GM03348 (cell line): Measurements from ENCODE around the gene ZFC3H1.

Source experiments
- DNase-seq: peaks from one replicate; pipeline ENCODE4 v3.0.0; 2012; ENCODE audit warnings: low spot score

Gene ZFC3H1

GRCh38 chr12:71671816-71672215 lies 8.2 kb upstream of the ZFC3H1 start:
- no peak for DNase-seq

- no peak for DNase-seq
Measured at GRCh38 chr12:71671311-71671710, 7.7 kb upstream of the ZFC3H1 start.

GRCh38 chr12:71666259-71666658 lies 2.6 kb upstream of the ZFC3H1 start:
- DNase-seq = no peak

GRCh38 chr12:71665090-71665463 lies 1.4 kb upstream of the ZFC3H1 start:
- no peak for DNase-seq

- peak; percentile 5 for DNase-seq
Measured at GRCh38 chr12:71664411-71665089, 902 bp upstream of the ZFC3H1 start.

GRCh38 chr12:71662849-71663560 lies 643 bp downstream of the ZFC3H1 start:
- DNase-seq = peak; percentile 53

GRCh38 chr12:71661977-71662530 lies 1.6 kb downstream of the ZFC3H1 start:
- peak; percentile 57 for DNase-seq

GRCh38 chr12:71656740-71657139 lies 6.9 kb downstream of the ZFC3H1 start:
- DNase-seq = no peak

GRCh38 chr12:71655907-71656306 lies 7.7 kb downstream of the ZFC3H1 start:
- no peak for DNase-seq

GRCh38 chr12:71655495-71655894 lies 8.2 kb downstream of the ZFC3H1 start:
- DNase-seq = no peak

- no peak for DNase-seq
Measured at GRCh38 chr12:71654200-71654599, 9.4 kb downstream of the ZFC3H1 start.

GRCh38 chr12:71653137-71653536 lies 10.5 kb downstream of the ZFC3H1 start:
- no peak for DNase-seq

- peak; percentile 20 for DNase-seq
Measured at GRCh38 chr12:71652656-71653055, 11.0 kb downstream of the ZFC3H1 start.

GRCh38 chr12:71649401-71649800 lies 14.2 kb downstream of the ZFC3H1 start:
- DNase-seq = no peak

GRCh38 chr12:71648537-71648936 lies 15.1 kb downstream of the ZFC3H1 start:
- DNase-seq = no peak

- DNase-seq = no peak
Measured at GRCh38 chr12:71646512-71646911, 17.1 kb downstream of the ZFC3H1 start.

GRCh38 chr12:71645268-71645667 lies 18.4 kb downstream of the ZFC3H1 start:
- no peak for DNase-seq

- no peak for DNase-seq
Measured at GRCh38 chr12:71642264-71642663, 21.4 kb downstream of the ZFC3H1 start.

- DNase-seq = no peak
Measured at GRCh38 chr12:71641390-71641789, 22.3 kb downstream of the ZFC3H1 start.

GRCh38 chr12:71640316-71640715 lies 23.3 kb downstream of the ZFC3H1 start:
- DNase-seq = no peak

GRCh38 chr12:71639341-71639760 lies 24.3 kb downstream of the ZFC3H1 start:
- DNase-seq = no peak

- no peak for DNase-seq
Measured at GRCh38 chr12:71638499-71638898, 25.1 kb downstream of the ZFC3H1 start.

GRCh38 chr12:71636704-71637115 lies 26.9 kb downstream of the ZFC3H1 start:
- peak; percentile 60 for DNase-seq
